HTR-8/SVneo (cell line): ENCODE measurements around the gene CHST5.

Source experiments
- DNase-seq: peaks from one replicate; pipeline ENCODE4 v3.0.0; 2011; ENCODE audit warnings: low spot score, mixed read lengths; ENCODE audit not compliant: insufficient read length
- FAIRE-seq: peaks from 2 replicates; lab custom pipeline; 2011; peaks lifted over from hg19 to GRCh38; lab: Jason Lieb, UNC

The CHST5 gene

GRCh38 chr16:75535901-75536300 lies at the start of gene CHST5:
Gene CHST5, minus strand, starts transcription at chr16:75536108. Its CDS starts 5,724 bp downstream, at chr16:75530384.
- DNase-seq (no peak), FAIRE-seq (no peak)

DNA sequence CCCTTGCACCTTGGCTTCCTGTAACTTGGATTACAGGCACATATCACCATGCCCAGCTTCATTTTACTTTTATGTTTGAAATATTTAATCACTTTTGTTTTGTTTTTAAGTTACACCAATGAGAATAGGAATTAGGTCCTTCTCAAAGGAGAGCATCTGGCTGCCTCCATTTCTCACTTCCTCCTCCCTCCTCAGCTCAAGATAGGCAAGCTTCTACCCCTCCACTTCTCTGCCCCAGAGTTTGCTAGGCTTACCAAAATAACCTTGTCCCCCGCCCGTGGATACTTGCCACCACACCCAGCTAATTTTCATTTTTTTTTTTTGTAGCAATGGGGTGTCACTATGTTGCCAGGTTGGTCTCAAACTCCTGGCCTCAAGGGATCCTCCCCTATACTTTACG lies 48.2 kb upstream of the CHST5 start:
- no peak for FAIRE-seq

DNA sequence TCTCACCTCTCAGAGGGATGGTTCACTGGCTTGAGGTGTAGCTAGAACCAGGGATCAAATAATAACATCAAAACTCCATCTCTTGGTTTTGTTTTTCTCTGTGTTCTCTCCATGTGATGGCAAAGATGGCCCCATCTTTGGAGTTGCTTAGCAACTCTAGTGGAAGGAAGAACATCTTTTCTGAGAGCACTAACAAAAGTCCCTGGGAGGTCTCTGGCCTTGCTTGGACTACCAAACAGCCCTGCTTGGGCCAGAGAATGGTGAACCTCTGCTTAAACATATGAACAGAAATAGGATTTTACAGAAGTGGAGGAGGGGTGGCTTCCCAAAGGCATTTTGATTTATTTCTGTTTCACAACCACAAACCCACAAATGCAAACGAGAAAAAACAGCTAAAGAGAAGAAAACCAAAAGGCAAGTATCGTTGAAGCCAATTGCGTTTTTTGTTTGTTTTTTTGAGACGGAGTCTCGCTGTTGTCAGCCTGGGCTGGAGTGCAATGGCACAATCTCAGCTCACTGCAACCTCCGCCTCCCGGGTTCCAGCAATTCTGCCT lies 43.5 kb upstream of the CHST5 start:
- FAIRE-seq (no peak), DNase-seq (no peak)

More for the DNA sequence above, 48.2 kb upstream of the CHST5 start:
- DNase-seq: no peak

DNA sequence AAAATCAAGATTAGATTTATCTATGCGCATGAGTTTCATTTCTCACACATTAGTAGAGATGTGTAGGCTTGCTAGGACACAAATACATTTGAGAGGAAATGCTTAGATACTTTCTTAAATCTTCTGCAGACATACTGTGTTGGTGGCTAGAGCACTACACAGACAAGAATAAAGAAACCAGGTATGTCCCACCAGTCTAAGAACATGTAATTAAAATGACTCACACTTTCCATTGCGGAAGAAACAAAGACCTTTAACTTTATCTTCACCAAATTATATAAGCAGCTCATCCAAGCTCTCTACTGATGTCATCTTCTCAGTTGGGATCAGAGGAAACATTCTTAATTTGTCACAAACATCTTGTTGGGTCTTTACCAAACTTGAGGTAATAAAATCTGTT lies 42.8 kb upstream of the CHST5 start:
- DNase-seq: no peak
- FAIRE-seq: no peak

DNA sequence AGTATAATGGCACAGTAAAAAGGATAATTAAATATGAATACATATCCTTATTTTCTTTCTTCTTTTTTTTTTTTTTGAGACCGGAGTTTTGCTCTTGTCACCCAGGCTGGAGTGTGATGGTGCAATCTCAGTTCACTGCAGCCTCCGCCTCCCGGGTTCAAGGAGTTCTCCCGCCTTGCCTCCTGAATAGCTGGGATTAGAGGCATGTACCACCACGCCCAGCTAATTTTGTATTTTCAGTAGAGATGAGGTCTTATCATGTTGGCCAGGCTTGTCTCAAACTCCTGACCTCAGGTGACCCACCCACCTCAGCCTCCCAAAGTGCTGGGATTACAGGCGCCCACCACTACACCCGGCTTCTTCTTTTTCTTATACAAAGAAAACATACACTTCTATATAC lies 42.3 kb upstream of the CHST5 start:
- FAIRE-seq (no peak), DNase-seq (no peak)

DNA sequence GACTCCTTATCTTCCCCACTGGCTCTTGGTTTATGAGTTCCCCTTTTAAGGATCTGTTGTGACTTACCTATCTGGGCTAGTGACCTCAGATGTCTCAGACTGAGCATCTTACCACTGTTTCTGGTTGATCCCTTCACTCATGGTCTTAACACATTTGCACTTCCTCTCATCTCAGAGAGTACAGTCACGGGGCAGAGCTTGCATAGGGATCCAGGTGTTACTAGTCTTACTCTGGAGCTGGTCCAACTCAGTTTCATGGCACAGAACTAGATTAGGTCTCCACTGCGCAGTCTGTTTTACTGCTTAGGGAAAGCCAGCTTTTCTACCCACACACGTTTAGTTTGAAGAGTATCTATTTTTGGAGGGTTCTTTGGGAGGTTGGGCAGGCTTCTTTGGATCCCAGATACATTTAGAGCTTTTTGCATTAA lies 40.5 kb upstream of the CHST5 start:
- FAIRE-seq (no peak), DNase-seq (no peak)

DNA sequence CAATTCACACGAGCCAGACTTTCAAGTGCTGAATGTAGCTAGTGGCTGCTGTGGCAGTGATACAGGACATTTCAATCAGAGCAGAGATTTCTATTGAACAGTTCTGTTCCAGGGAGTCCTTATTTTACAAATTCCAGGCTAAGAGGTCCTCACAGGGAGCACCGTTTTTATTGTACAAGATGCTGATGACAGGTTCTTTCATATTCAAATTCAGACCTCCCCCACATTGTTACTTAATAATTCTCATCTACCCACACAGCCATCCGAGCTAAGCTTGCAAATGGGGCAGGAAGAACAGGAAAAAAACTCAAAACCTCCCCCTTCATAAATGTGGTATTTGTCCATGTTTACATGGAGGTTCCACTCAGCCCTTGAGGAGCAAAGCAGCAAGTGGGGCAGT lies 40.0 kb upstream of the CHST5 start:
- FAIRE-seq (no peak), DNase-seq (no peak)

GRCh38 chr16:75573955-75574354 lies 38.0 kb upstream of the CHST5 start:
- FAIRE-seq: no peak

GRCh38 chr16:75572864-75573542 lies 37.1 kb upstream of the CHST5 start:
- DNase-seq (no peak), FAIRE-seq (no peak)

More at GRCh38 chr16:75573955-75574354, 38.0 kb upstream of the CHST5 start:
- no peak for DNase-seq

GRCh38 chr16:75570396-75571065 lies 34.6 kb upstream of the CHST5 start:
- FAIRE-seq (no peak), DNase-seq (no peak)

DNA sequence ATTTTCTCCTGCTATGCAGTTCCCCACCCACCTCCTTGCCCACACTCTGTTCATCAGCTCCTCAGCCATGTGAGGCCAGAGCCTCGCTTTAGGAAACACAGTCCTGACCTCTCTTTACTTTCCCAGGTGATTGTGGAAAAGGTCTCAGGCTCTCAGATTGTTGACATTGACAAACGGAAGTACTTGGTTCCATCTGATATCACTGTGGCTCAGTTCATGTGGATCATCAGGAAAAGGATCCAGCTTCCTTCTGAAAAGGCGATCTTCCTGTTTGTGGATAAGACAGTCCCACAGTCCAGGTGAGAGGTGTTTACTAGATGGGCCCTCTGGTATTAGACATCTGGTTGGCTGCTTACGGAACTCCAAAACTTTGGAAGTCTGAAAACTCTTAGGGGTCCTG lies 32.0 kb upstream of the CHST5 start:
- FAIRE-seq: no peak
- no peak for DNase-seq

GRCh38 chr16:75566758-75567255 lies 30.9 kb upstream of the CHST5 start:
- DNase-seq: no peak
- no peak for FAIRE-seq

GRCh38 chr16:75566040-75566757 lies 30.3 kb upstream of the CHST5 start, which contains the start of gene GABARAPL2:
Gene GABARAPL2, plus strand, starts transcription at chr16:75566379. Its CDS starts 108 bp downstream, at chr16:75566487.
- FAIRE-seq (peak; percentile 77), DNase-seq (peak; percentile 82)

- FAIRE-seq (no peak), DNase-seq (no peak)
Measured at GRCh38 chr16:75565640-75566039, 29.7 kb upstream of the CHST5 start.

DNA sequence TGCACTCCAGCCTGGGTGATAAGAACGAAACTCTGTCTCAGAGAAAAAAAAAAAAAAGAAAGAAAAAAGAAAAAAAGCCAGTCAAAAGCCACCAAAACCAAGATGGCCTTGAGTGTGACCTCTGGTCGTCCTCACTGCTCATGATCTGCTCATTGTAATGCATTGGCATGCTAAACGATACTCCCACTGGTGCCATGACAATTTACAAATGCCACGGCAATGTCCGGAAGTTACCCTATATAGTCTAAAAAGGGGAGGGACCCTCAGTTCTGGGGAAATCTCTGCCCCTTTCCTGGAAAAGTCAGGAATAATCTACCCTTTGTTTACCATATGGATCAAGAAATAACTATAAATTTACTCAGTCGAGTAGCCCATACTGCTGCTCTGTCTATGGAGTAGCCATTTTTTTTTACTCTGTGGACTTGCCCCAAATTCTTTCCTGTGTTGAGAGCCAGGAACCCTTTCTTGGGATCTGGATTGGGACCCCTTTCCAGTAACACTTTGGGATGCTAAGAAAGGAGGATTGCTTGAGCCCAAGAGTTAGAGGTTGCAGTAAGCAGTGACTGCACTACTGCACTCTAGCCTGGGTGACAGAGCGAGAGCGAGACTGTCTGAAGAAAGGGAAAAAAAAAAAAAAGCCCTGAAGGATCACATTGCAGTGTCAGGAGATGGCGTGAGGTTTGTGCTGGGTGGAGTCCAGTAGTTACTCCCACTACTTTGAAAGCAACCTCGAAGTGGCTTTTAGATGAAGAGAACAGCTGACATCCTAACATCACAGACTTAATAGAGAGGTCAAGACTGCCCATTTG lies 23.9 kb upstream of the CHST5 start:
- no peak for FAIRE-seq

GRCh38 chr16:75558846-75559401 lies 23.0 kb upstream of the CHST5 start:
- FAIRE-seq: no peak
- DNase-seq: no peak

More for the DNA sequence above, 23.9 kb upstream of the CHST5 start:
- no peak for DNase-seq

DNA sequence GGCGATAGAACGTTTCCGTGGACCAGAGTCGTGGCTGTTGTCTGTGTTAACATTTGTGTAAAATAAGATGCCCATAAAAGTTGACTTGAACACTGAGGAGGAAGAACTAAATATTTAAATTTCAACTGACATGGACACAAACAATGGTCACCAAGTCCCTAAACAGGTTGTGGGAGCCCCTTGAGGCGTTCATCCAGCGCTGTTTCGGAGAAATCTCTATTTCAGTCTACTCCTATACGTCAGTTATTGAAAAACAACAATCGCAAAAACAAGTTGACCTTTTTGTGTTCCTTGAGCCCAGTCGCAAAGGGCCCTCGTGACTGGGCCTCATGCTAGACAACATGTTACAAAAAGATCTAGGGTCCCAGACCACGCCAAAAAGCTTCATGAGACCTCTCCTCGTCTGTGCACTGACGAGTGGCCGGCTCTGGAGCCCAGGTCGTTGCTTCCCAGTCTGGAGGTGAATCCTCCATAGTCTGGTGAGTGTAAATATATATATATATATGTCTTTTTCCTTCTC lies 20.6 kb upstream of the CHST5 start:
- FAIRE-seq (no peak), DNase-seq (no peak)

DNA sequence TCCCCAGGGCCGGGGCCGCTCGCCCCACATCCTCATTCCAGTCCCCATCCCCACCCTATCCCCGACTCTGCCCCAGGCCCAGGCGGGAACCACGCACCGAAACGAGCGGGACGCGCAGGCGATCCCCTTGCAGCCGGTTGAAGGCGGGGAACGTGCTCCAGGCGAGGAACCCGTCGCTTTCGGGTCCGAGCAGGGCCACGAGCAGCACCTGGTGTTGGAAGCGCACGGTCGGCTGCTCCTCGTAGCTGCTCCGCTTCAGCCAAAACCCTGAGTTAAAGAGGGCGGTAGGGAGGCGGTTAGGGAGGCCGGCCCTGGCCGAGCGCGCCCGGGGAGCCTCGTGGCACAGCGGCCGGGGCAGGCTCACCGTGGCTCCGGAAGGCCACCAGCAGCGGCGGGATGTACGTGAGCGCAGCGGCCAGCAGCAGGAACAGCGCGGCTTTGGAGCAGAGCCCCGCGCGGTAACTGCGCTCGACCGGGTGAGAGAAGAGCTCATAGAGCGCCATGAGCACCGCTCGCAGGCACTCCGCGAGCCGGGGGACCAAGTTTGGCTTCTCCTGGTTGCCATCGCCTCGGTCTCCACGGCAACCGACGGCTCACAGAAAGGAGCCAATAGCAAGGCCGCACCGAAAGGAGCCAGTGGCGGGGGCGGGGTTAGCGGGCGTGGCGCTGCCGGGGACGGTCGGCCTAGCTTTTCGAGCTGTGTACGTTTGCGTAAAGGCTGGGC lies 20.0 kb upstream of the CHST5 start, which contains the start of gene TMEM231:
TMEM231 (minus strand) TSS at position 546 of the 724 bp plus-strand sequence; CDS start at position 503, 43 bp downstream.
- peak; percentile 92 for FAIRE-seq
- peak; percentile 98 for DNase-seq
